Smooth muscle cell (in vitro differentiated cells): Measurements from ENCODE around the gene STXBP3. TPM values are rescaled to one million over a fixed set of nuclear protein-coding genes. Genes with fewer than 3 reads are reported as not detected.

ENCODE experiments used
- DNase-seq: peaks from one replicate; lab custom pipeline; 2025; ENCODE audit not compliant: unreplicated experiment; lab: John Stamatoyannopoulos, UW
- H2AFZ ChIP-seq: fragments of 200-600 bp; sonication (generic); 2 replicates; pipeline ENCODE4 v1.6.0; 2016; ENCODE audit warnings: antibody characterized with exemption, low read depth, mild to moderate bottlenecking
- H3F3A ChIP-seq: fragments of 200-600 bp; sonication (generic); 2 replicates; pipeline ENCODE4 v1.6.0; 2017; ENCODE audit warnings: antibody characterized with exemption, low read depth
- H3K27ac ChIP-seq: fragments of 200-600 bp; sonication (generic); 2 replicates; pipeline ENCODE4 v1.5.1; 2016; ENCODE audit warnings: low read depth, mild to moderate bottlenecking
- H3K27me3 ChIP-seq: fragments of 200-600 bp; sonication (generic); 2 replicates; pipeline ENCODE4 v1.6.1; 2016; ENCODE audit warnings: low read depth, mild to moderate bottlenecking
- H3K36me3 ChIP-seq: fragments of 200-600 bp; sonication (generic); 2 replicates; pipeline ENCODE4 v1.5.1; 2016; ENCODE audit warnings: low read depth
- H3K4me1 ChIP-seq: fragments of 200-600 bp; sonication (generic); 2 replicates; pipeline ENCODE4 v1.5.1; 2016; ENCODE audit warnings: low read depth
- H3K4me2 ChIP-seq: fragments of 200-600 bp; sonication (generic); 2 replicates; pipeline ENCODE4 v1.6.0; 2016; ENCODE audit warnings: mild to moderate bottlenecking
- H3K4me3 ChIP-seq: fragments of 200-600 bp; sonication (generic); 2 replicates; pipeline ENCODE4 v1.5.1; 2016; ENCODE audit warnings: mild to moderate bottlenecking
- H3K79me2 ChIP-seq: fragments of 200-600 bp; sonication (generic); 2 replicates; pipeline ENCODE4 v1.6.0; 2016; ENCODE audit warnings: low read depth, mild to moderate bottlenecking
- H3K9ac ChIP-seq: fragments of 200-600 bp; sonication (generic); 2 replicates; pipeline ENCODE4 v1.6.0; 2016; ENCODE audit warnings: low read depth
- H3K9me3 ChIP-seq: fragments of 200-600 bp; sonication (generic); replicated peaks from 2 replicates; pipeline ENCODE4 v1.5.1; 2016; ENCODE audit warnings: low read depth
- H4K20me1 ChIP-seq: fragments of 200-600 bp; sonication (generic); 2 replicates; pipeline ENCODE4 v1.6.0; 2016; ENCODE audit warnings: low read depth
- CTCF ChIP-seq: fragments of 200-600 bp; sonication (generic); IDR thresholded peaks from 2 replicates; pipeline ENCODE4 v1.5.1; 2017; ENCODE audit warnings: borderline replicate concordance, mild to moderate bottlenecking, antibody characterized with exemption; ENCODE audit not compliant: insufficient read depth, poor library complexity, severe bottlenecking
- WGBS: methylation state at CpG from one replicate; pipeline ENCODE4 v1.1.7; 2016; ENCODE audit warnings: low lambda C conversion rate; 5-methylcytosine and 5-hydroxymethylcytosine counted together
- polyA plus RNA-seq: library from polyadenylated mRNA; unstranded; fragments of >200 nt; fragmentation: Nextera tagmentation; extraction: Ambion mirVana; gene quantifications from 2 replicates; pipeline ENCODE4 v1.2.1, GENCODE V29; 2016
- total RNA-seq: library from RNA; depleted of rRNA; stranded (reverse); fragments of >200 nt; gene quantifications from 2 replicates; pipeline ENCODE4 v1.2.3, GENCODE V29; 2014

The STXBP3 gene
- total and polyA plus RNA-seq, 2 experiments from 2014 or later = 27.9 to 69.8 TPM

DNA sequence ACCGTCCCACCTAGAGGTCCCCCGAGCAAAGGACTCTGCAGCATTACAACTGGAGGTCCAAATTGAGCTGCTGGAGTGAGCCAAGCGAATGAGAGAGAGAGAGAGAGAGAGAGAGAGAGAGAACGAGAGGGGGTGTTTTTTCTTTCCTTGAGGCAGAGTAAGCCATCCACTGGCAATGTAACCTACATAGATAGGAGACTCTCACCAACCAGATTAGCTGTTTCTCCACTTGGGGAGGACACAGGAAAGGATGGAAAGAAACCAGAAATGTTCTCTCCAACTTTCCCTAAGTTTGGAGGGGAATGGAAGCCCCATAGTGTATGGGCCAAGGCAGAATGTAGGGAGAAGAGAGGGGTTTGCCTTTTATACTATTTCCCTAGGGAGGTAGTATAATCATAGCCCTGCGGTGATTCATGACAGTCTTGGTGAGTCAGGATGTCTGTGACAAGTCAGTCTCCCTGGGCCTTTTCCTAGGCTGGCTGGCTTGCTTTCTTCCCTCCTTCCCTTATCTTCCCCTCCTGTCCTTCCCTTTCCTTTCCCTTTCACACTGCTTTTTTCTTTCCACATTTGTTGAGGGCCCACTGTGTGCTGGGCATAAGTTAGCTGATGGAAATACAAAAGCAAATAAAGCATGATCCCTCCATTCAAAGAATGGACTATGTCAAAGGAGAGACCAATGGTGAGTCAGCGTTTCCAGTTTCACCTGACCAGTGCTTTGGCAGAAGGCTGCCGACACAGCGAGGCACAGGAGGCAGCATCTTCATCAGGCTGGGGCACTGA is 26.6 kb upstream of the STXBP3 start:
- 59% methylated on average over 8 of the region's 8 CpGs for WGBS
- TF ChIP-seq CTCF = no peak
- no peak overlapping the region for H2AFZ ChIP-seq
- H3K4me3 ChIP-seq = no peak overlapping the region
- H3K27me3 ChIP-seq = no peaks in the 10 kb centered on the region
- no peaks in the 10 kb centered on the region for H3K36me3 ChIP-seq
- peak overlapping the region; percentile 44 for H3K4me2 ChIP-seq
- H3K9ac ChIP-seq = peak overlapping the region; percentile 73
- no peaks in the 10 kb centered on the region for H3K9me3 ChIP-seq
- no peaks in the 10 kb centered on the region for H3K79me2 ChIP-seq
- no peaks in the 10 kb centered on the region for H4K20me1 ChIP-seq
- peaks cover 22% of the 10 kb centered on the region for H3F3A ChIP-seq
- H3K4me1 ChIP-seq = peaks cover 18% of the 10 kb centered on the region
- H3K27ac ChIP-seq = peak overlapping the region; percentile 93
- DNase-seq = no peak

- H3K79me2 ChIP-seq = no peaks in the 10 kb centered on the region
- no peak for TF ChIP-seq CTCF
- peak overlapping the region; percentile 1 for H3K9ac ChIP-seq
- H3K4me3 ChIP-seq = no peak overlapping the region
- H4K20me1 ChIP-seq = no peaks in the 10 kb centered on the region
- H2AFZ ChIP-seq = peak overlapping the region; percentile 58
- H3K27me3 ChIP-seq = no peaks in the 10 kb centered on the region
- 60% methylated on average over 6 of the region's 6 CpGs for WGBS
- no peaks in the 10 kb centered on the region for H3K9me3 ChIP-seq
- H3F3A ChIP-seq = peaks cover 22% of the 10 kb centered on the region
- H3K4me1 ChIP-seq = peaks cover 8% of the 10 kb centered on the region
- H3K27ac ChIP-seq = peak overlapping the region; percentile 93
- DNase-seq = no peak
- peak overlapping the region; percentile 20 for H3K4me2 ChIP-seq
- no peaks in the 10 kb centered on the region for H3K36me3 ChIP-seq
Measured at GRCh38 chr1:108722292-108722691, 24.2 kb upstream of the STXBP3 start.

DNA sequence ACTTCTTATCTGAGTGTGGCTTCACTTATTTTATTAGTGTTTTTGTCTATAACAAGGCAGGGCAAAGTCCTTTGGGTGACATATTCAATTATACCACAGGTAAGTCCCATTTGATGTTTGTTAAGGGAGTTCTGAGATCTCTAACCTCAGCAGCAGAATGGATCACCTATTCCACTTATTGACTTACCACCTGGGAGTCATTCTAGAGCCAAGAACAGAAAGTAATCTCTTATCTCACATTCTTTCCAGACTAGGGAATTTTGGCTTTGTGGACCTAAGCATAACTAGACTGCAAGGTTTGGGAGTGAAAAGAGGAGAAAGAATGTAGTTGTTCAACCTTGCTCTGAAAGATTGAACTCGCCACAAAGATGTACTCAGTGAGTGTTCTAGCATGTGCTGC is 20.6 kb upstream of the STXBP3 start:
- H3K4me1 ChIP-seq = peaks cover 8% of the 10 kb centered on the region
- no peaks in the 10 kb centered on the region for H3K36me3 ChIP-seq
- 86% methylated on average over 1 of the region's 1 CpG for WGBS
- no peak overlapping the region for H3K9ac ChIP-seq
- no peaks in the 10 kb centered on the region for H3K79me2 ChIP-seq
- H3F3A ChIP-seq = peaks cover 7% of the 10 kb centered on the region
- no peak overlapping the region for H3K4me2 ChIP-seq
- H3K9me3 ChIP-seq = no peaks in the 10 kb centered on the region
- H3K27me3 ChIP-seq = no peaks in the 10 kb centered on the region
- no peak overlapping the region for H3K4me3 ChIP-seq
- TF ChIP-seq CTCF = no peak
- H4K20me1 ChIP-seq = no peaks in the 10 kb centered on the region
- no peak for DNase-seq
- H3K27ac ChIP-seq = no peak overlapping the region
- H2AFZ ChIP-seq = no peak overlapping the region
